ENCODE results near the gene TRAK1.

TRAK1 gene

GRCh38 chr3:42205800-42206514 lies 114.8 kb downstream of the TRAK1 start:
- Mint-ChIP-seq H3K27me3 (no peaks in the 10 kb centered on the region), H3K27ac (peak overlapping the region in 1 of 2 donors; percentile 8), H3K9me3 (peaks cover 0 to 7% of the 10 kb centered on the region in 2 donors), H3K4me1 (peaks cover 11% of the 10 kb centered on the region), H3K4me3 (no peak overlapping the region)
- no peak for ATAC-seq
- no peak for DNase-seq

GRCh38 chr3:42209917-42210316 lies 118.8 kb downstream of the TRAK1 start:
- H3K9me3 Mint-ChIP-seq = peaks cover 0 to 7% of the 10 kb centered on the region in 2 donors
- peak overlapping the region in 1 of 2 donors; percentile 68 for H3K27ac Mint-ChIP-seq
- peak; percentile 18 for ATAC-seq
- H3K27me3 Mint-ChIP-seq = no peaks in the 10 kb centered on the region
- DNase-seq = no peak
- peaks cover 35% of the 10 kb centered on the region for H3K4me1 Mint-ChIP-seq
- no peak overlapping the region for H3K4me3 Mint-ChIP-seq

DNA sequence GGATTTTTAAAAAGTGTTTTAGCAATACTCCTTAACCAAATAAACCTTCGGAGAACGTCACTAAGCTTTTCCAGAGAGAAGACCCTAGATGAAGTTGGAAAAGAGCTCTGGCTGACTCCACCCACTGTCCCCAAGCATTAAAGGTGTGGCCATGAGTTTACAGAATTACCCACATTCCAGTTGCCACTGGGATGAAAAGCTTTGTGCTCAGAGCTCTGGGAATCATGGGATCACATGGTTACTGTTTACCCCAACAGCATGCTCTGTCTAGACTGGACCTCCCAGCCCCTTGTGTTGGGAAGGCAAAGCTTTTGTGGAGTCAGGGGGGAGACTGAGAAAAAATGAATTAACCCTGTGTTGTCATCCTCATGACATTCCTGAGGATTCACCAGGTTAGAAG lies 119.6 kb downstream of the TRAK1 start:
- DNase-seq (no peak), ATAC-seq (no peak)
- Mint-ChIP-seq H3K27me3 (no peaks in the 10 kb centered on the region), H3K4me1 (peaks cover 43% of the 10 kb centered on the region), H3K27ac (no peak overlapping the region), H3K4me3 (no peak overlapping the region), H3K9me3 (peaks cover 0 to 7% of the 10 kb centered on the region in 2 donors)

DNA sequence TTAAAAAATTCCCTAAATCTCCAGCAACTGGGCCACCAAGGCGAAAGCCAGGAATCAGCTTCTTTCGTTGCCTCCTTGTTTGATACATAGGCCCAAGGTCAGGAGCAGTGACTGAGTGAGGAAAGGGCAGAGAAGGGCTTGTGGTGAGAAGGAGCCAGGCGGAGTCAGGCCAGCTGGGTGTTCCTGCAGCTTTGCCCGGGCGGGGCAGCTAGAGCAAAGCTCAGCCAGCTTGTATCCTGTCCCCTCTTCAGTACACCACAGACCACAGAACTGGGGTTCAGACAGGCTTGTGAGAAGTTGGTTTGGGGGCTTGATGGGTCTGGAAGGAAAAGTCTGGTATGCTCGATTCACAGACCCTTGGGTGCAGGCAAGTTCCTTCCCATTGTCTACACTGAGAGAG lies 122.3 kb downstream of the TRAK1 start:
- Mint-ChIP-seq H3K27me3 (no peaks in the 10 kb centered on the region), H3K9me3 (peaks cover 0 to 3% of the 10 kb centered on the region in 2 donors), H3K4me3 (no peak overlapping the region), H3K27ac (peak overlapping the region in 1 of 2 donors; percentile 75), H3K4me1 (peaks cover 61% of the 10 kb centered on the region)
- ATAC-seq (peak; percentile 19), DNase-seq (no peak)

GRCh38 chr3:42214064-42214463 lies 122.9 kb downstream of the TRAK1 start:
- Mint-ChIP-seq H3K9me3 (no peaks in the 10 kb centered on the region), H3K27me3 (no peaks in the 10 kb centered on the region), H3K4me3 (peak overlapping the region in 1 of 2 donors; percentile 63), H3K27ac (no peak overlapping the region), H3K4me1 (peaks cover 65% of the 10 kb centered on the region)
- peak; percentile 52 for ATAC-seq
- no peak for DNase-seq

- Mint-ChIP-seq H3K4me3 (peak overlapping the region in 1 of 2 donors; percentile 30), H3K27ac (peak overlapping the region in 1 of 2 donors; percentile 20)
Measured at GRCh38 chr3:42214565-42215283, 123.6 kb downstream of the TRAK1 start.

DNA sequence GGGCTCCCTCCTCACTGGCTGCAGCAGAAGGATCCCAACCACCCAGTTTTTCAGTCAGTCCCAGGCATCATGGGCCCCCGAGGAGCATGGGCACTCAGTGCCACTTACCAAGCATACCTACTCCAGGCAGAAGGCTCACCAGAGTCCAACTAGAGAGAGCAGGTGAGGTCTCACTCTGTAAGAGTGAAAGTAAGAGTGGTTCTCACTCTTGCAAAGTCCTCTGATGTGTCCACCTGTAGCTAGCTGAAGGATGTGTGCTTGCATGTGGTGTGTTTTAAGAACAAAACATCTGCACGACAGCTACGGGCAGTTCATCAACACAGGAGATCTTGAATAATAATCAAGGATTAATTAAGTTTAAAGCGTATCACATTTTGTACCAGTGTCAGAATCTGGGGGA lies 125.1 kb downstream of the TRAK1 start:
- H3K27ac Mint-ChIP-seq = peak overlapping the region in 1 of 2 donors; percentile 68

More at GRCh38 chr3:42214565-42215283, 123.6 kb downstream of the TRAK1 start:
- no peak for DNase-seq
- no peaks in the 10 kb centered on the region for H3K27me3 Mint-ChIP-seq
- ATAC-seq = no peak
- no peaks in the 10 kb centered on the region for H3K9me3 Mint-ChIP-seq
- peaks cover 65% of the 10 kb centered on the region for H3K4me1 Mint-ChIP-seq

GRCh38 chr3:42216931-42217333 lies 125.8 kb downstream of the TRAK1 start:
- Mint-ChIP-seq H3K4me3 (peak overlapping the region; percentile 62 to 77), H3K4me1 (peaks cover 81% of the 10 kb centered on the region), H3K9me3 (no peaks in the 10 kb centered on the region), H3K27ac (peak overlapping the region; percentile 68 to 90), H3K27me3 (no peaks in the 10 kb centered on the region)
- peak; percentile 33 for ATAC-seq
- DNase-seq = no peak

More for the DNA sequence above, 125.1 kb downstream of the TRAK1 start:
- H3K4me1 Mint-ChIP-seq = peaks cover 77% of the 10 kb centered on the region
- peak; percentile 88 for ATAC-seq
- H3K9me3 Mint-ChIP-seq = no peaks in the 10 kb centered on the region
- peak overlapping the region; percentile 77 to 80 for H3K4me3 Mint-ChIP-seq
- H3K27me3 Mint-ChIP-seq = no peaks in the 10 kb centered on the region
- DNase-seq = peak in 1 of 2 donors; percentile 21

- H3K27ac Mint-ChIP-seq = peak overlapping the region in 1 of 2 donors; percentile 5
Measured at GRCh38 chr3:42220436-42221121, 129.4 kb downstream of the TRAK1 start.

DNA sequence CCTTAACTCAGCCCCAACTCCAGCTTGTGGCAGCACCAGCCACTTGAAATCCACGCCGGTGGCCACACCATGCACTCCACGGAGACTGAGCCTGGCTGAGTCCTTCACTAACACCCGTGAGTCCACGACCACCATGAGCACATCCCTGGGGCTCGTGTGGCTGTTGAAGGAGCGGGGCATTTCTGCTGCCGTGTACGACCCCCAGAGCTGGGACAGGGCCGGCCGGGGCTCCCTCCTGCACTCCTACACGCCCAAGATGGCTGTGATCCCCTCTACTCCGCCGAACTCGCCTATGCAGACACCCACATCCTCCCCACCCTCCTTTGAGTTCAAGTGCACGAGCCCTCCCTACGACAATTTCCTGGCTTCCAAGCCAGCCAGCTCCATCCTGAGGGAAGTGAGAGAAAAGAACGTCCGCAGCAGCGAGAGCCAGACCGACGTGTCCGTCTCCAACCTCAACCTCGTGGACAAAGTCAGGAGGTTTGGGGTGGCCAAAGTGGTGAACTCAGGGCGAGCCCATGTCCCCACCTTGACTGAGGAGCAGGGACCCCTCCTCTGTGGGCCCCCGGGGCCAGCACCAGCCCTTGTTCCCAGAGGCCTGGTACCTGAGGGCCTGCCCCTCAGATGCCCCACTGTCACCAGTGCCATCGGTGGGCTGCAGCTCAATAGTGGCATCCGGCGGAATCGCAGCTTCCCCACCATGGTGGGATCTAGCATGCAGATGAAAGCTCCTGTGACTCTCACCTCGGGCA lies 132.0 kb downstream of the TRAK1 start:
- no peaks in the 10 kb centered on the region for H3K27me3 Mint-ChIP-seq
- H3K9me3 Mint-ChIP-seq = no peaks in the 10 kb centered on the region
- H3K27ac Mint-ChIP-seq = no peak overlapping the region
- no peak for ATAC-seq
- no peak for DNase-seq
- H3K4me1 Mint-ChIP-seq = peaks cover 37% of the 10 kb centered on the region
- no peak overlapping the region for H3K4me3 Mint-ChIP-seq

More at GRCh38 chr3:42220436-42221121, 129.4 kb downstream of the TRAK1 start:
- no peaks in the 10 kb centered on the region for H3K27me3 Mint-ChIP-seq
- no peaks in the 10 kb centered on the region for H3K9me3 Mint-ChIP-seq
- peaks cover 50% of the 10 kb centered on the region for H3K4me1 Mint-ChIP-seq
- no peak overlapping the region for H3K4me3 Mint-ChIP-seq
- DNase-seq = no peak
- no peak for ATAC-seq

- DNase-seq (no peak), ATAC-seq (no peak)
- Mint-ChIP-seq H3K4me3 (no peak overlapping the region), H3K27ac (no peak overlapping the region), H3K27me3 (no peaks in the 10 kb centered on the region), H3K9me3 (no peaks in the 10 kb centered on the region), H3K4me1 (peaks cover 29% of the 10 kb centered on the region)
Measured at GRCh38 chr3:42224178-42224577, 133.0 kb downstream of the TRAK1 start.

DNA sequence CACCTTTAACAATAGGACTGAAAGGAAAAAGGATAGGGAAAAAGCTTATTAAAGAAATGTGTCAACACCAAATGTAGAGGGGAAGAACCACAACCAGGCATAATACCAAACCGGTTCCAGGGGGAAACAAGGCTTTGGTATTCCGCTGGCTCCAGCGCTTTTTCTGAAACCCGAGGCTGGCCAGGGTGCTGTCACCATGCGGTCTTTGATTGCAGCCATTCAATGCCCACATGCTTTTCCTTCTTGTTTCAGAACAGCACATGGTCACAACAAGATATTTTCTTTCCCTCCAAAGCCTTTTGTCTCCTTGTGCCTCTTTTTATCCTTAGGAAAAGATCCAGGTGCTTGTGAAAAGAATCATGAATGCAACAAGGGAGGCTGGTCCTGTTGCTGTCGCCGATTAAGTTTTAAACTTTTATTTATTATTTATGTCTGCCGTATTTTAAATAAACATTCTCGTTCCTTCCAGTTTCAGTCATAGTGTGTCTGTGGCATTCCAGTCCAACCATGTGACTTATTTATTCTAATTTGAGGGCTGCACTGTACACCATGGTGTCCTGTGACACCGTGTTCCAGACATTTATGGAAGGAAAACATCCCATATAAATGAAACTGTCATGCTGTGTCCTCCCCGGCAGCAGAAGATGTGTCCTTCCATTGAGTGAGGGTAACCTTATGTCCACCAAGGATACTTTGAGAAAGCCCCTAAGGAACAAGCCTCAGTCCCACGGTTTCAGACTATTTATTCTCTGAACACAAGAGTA lies 133.7 kb downstream of the TRAK1 start:
- peaks cover 33% of the 10 kb centered on the region for H3K4me1 Mint-ChIP-seq
- no peak overlapping the region for H3K27ac Mint-ChIP-seq
- no peaks in the 10 kb centered on the region for H3K9me3 Mint-ChIP-seq
- no peak for ATAC-seq
- no peaks in the 10 kb centered on the region for H3K27me3 Mint-ChIP-seq
- no peak overlapping the region for H3K4me3 Mint-ChIP-seq
- no peak for DNase-seq

- no peak overlapping the region for H3K4me3 Mint-ChIP-seq
- ATAC-seq (no peak), DNase-seq (no peak)
- no peak overlapping the region for H3K27ac Mint-ChIP-seq
- H3K27me3 Mint-ChIP-seq = peaks cover 6% of the 10 kb centered on the region
- peaks cover 24% of the 10 kb centered on the region for H3K4me1 Mint-ChIP-seq
- no peaks in the 10 kb centered on the region for H3K9me3 Mint-ChIP-seq
Measured at GRCh38 chr3:42225486-42226363, 134.6 kb downstream of the TRAK1 start.

Measured in stimulated activated naive CD8-positive, alpha-beta T cell treated with anti-CD3 and anti-CD28 coated beads, Interleukin-15, amount 100 ng/mL, for 72 hours (primary cell).